HG03571 (cell line): ENCODE results near the gene CORO7.
"Not testable (repeated sequence)": the region's sequence is repeated elsewhere in the genome, so short reads cannot be mapped to it uniquely, and the experiment has no call there.

Source experiments
- ATAC-seq: cut with Tn5 transposase; IDR thresholded peaks from one replicate; pipeline ENCODE4 v1.9.1; 2021; ENCODE audit not compliant: unreplicated experiment

The CORO7 gene

GRCh38 chr16:4358831-4359561, 57.4 kb downstream of the CORO7 start:
- ATAC-seq: no peak

DNA sequence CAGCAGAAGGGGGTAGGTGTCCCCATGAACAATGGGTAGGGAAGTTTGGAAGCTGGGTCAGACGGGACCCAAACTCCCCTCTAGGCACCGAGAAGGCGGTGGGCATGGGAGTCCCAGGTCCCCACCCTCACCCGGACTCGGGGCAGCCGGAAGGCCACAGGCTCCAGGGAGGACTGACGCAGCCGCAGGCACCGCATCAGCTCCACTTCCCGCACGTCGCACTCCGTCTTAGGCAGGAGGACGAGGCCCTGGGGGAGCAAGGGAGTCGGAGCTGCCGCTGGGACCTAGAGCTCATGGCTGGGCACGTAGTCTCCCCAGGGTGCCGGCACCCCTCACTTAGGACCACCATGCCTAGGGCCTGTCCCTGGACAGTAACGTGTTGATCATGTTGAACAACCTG, 58.2 kb downstream of the CORO7 start:
- no peak for ATAC-seq

DNA sequence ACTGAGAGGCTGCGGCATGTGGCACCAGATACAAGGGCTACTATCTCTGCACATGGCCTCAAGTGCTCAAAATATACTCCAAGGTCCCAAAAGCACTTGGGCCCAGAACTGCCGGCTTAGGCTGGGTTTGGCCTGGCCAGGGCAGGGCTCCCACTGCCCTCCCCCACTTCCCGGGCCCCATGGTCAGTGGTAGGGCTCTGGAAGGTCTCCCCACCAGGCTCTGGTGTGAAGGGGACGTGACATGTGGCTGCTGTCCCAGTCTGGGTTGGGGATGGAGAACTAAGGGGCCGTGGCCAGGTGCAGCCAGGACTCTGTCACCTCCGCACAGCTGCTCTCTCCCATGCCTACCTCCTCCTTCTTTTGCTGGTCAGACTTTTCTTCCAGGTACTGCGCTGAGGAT, 59.6 kb downstream of the CORO7 start:
- no peak for ATAC-seq

DNA sequence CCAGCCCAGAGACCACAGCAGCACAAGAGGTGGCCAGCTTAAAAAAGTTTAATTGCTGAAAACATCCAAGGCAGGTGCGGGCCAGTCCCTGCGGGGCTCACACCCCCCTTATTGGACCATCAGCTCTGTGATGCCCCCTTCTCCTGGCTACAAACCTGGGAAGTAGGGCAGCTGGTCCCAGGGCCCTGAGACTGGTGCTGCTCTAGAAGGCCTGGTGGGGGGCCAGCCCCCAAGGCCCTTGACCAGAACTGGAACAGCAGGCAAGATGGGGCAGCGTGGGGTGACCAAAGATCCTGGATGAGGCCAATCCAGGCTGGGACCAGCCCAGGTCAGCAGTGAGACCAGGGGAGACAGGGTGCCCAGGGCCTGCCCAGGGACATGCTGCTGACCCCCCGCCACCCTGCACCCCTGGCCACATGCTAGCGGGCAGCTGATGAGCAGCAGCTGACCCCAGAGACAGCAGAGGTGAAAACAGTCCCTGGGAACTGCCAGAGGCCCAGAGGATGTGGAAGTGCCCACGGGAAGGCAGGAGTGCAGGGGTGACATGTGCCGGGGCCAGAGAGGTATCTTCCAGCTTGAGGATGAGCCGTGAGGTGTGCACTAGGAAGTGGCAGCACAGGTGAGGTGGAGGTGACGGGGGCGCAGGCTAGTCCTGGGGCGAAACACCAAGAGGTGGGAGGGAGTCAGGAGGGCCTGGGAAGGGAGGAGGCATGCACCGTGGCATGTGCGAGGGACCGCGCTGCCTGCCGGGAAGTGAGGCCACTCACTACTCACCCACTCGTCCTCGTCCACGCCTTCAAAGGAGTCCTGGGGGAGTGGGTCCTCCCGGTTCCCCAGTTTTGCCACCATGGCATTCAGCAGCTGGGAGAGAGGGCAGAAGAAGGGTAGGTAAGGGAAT, 61.6 kb downstream of the CORO7 start:
- ATAC-seq: no peak

- ATAC-seq: no peak
Observed at GRCh38 chr16:4353675-4354074, 62.7 kb downstream of the CORO7 start.

GRCh38 chr16:4352843-4353242, 63.6 kb downstream of the CORO7 start:
- ATAC-seq: no peak

- no peak for ATAC-seq
Observed at GRCh38 chr16:4351880-4352279, 64.5 kb downstream of the CORO7 start.

DNA sequence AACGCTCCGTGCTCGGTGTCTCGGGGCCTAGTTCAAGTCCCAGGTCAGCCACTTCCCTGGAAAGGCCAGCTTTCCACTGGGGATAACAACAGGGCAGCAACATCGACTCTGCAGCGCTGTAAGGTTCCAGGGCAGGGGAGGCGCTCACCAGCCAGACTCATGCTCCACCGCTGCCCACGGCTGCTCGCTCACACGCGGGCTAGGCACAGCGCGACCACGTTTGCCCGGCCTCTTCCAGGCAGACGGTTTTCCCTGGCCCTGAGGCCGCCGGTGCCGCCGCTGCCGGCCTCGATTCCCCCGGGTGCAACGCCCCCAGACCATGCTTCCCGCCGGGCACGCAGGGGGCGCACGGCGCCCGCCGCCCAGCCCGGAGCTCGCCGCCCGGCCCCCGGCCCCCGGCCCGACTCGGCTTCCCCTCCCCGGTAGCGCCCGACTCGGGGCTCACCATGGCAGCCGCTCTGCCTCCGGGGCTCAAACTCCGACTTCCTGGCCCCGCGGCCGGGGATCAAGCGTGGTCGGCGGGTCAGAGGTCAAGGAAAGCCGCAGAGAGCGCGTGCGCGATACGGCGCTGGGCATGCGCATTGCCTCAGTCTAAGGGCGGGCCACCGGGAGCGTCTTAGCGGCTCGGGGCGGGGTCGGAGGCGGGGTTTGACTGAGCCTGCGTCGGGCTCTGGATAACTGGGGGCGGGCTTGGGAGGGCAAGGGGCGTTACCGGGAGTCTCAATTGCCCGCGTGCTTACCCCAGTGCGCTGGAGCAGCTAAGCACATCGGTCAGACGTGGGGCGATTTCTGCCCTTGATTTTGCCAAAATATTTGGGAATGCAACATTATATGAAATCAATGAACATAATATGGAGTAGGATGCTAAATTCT, 65.4 kb downstream of the CORO7 start, which contains the start of gene PAM16:
TSS of gene PAM16 (minus strand) at position 535 of the 873 bp plus-strand sequence. CDS start at position 448, 87 bp downstream.
- ATAC-seq: peak; percentile 76

GRCh38 chr16:4350365-4350786, 66.0 kb downstream of the CORO7 start:
- ATAC-seq: peak; percentile 4

- ATAC-seq: no peak
Observed at GRCh38 chr16:4349332-4349731, 67.1 kb downstream of the CORO7 start.

GRCh38 chr16:4347765-4348509, 68.5 kb downstream of the CORO7 start:
- ATAC-seq: no peak

- no peak for ATAC-seq
Observed at GRCh38 chr16:4347010-4347409, 69.4 kb downstream of the CORO7 start.

DNA sequence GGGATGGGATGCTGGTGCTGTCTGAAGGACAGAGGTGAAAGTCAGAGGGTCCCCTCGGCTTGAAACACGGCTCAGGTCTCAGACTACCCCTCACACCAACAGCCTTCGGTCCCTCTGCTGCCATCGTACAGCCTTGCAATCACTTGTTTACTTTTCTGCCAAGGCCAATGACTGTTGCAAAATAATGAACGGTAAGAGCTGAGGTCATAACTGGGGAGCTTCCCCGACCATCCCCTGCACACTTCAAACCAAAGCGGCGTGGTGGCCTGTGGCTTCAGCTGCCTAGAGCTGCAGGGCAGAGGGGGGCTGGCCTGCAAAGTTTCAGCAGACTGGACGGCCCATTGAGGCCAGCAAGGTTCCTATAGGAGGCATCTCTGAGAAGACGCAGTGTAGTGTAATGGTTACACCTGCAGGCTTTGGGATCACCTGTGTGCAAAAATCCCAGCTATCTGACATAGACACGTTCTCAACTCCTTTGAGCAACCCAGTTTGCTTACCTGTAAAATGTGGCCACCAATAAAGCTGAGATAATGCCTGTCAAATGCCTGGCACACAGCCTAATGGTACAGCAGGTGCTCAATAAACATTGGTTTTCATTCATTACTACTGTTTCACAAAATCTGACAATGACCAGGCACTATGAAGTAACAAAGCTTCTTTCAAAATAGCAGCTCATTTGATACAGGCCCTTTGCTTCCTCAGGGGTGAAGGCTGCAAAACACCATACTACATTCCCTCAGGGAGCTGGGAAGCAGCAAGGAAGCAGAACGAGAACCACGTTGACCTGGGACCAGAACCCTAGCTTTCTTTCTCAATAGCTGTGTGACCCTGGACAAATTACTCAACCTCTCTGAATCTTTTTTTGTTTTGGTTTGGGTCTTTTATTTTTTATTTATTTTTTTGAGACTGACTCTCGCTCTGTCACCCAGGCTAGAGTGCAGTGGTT, 70.3 kb downstream of the CORO7 start:
- no peak for ATAC-seq

- no peak for ATAC-seq
Observed at GRCh38 chr16:4344983-4345835, 71.2 kb downstream of the CORO7 start.

GRCh38 chr16:4344300-4344982, 72.0 kb downstream of the CORO7 start:
- ATAC-seq: not testable (repeated sequence)

GRCh38 chr16:4342866-4343744, 73.3 kb downstream of the CORO7 start:
- no peak for ATAC-seq

DNA sequence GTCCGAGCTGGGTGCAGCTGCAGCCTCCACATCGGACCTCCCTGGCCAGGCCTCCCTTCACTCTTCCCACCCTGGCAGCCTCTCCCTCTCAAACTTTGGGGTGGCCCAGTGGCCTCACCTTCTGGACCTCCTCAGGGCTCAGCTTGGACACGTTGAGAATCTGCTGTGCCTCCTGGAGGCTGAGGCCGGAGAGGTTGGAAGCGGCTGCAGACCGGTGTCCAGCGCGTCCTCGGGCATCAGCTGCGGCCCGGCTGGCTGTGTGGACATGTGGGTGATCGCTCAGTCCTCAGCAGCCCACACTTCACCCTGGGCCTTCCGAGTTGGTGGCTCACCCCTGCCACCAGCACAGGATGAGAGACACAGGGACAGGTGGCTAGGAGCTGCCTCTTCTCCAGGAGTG, 75.1 kb downstream of the CORO7 start:
- ATAC-seq: no peak
